Kidney tubule cell (primary cell): ENCODE data around the gene AGPAT3.

ENCODE experiments used
- DNase-seq: peaks from one replicate; pipeline ENCODE4 v3.0.0-alpha.2; 2018; ENCODE audit warnings: low spot score

The AGPAT3 gene

DNA sequence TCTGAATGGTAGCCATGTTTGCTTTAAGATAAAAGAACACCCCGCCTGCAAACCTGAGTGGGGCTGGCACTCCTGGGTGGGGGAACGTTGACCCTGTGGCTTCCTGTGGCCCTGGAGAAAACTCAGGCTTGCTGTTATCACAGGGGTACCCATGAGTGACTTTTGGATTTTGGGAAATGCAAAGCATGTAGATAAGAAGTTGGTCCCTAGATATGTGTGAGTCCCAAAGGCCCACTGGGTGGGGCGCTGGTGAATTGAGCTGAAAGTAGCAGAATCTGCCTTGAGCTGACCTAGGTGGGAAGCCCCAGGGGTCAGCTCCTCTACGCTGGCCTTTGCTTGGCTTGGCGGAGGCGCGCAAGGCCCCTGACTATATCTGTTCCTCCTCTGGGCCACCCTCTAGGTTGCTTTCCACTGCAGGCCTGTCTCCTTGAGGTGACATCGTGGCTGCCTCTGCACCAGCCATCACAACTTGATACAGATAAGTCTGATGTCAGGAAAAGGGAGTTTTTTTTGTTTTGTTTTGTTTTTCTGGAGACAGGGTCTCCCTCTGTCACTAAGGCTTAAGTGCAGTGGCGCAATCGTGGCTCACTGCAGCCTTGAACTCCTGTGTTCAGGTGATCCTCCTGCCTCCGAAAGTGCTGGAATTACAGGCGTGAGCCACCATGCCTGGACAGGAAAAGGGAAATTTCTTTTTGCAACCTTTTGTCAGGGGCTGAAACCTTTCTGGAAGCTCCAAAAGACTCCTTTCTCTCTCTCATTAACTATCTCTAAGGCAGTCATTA is 72.2 kb downstream of the AGPAT3 start:
- DNase-seq: no peak

DNA sequence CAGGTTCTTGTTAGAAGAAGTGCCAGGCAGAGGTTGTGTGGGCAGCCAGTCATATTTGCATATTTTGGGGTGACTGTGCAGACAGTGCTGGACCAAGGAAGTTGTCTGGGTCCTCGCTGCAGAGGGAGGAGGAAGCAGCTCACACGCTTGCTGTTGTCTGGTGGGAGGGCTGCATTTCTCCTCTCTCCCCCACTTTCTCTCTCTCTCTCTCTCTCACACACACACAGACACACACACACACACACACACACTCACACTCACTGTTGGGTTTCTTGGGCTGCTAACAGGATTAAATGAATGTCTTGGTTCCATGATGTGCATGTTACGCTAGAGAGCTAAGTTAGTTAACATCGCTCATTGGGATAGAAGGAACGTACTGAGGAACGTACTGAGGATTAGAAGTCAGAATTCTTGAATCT is 72.9 kb downstream of the AGPAT3 start:
- no peak for DNase-seq

GRCh38 chr21:43938751-43939442 is 73.9 kb downstream of the AGPAT3 start:
- DNase-seq: peak; percentile 75

DNA sequence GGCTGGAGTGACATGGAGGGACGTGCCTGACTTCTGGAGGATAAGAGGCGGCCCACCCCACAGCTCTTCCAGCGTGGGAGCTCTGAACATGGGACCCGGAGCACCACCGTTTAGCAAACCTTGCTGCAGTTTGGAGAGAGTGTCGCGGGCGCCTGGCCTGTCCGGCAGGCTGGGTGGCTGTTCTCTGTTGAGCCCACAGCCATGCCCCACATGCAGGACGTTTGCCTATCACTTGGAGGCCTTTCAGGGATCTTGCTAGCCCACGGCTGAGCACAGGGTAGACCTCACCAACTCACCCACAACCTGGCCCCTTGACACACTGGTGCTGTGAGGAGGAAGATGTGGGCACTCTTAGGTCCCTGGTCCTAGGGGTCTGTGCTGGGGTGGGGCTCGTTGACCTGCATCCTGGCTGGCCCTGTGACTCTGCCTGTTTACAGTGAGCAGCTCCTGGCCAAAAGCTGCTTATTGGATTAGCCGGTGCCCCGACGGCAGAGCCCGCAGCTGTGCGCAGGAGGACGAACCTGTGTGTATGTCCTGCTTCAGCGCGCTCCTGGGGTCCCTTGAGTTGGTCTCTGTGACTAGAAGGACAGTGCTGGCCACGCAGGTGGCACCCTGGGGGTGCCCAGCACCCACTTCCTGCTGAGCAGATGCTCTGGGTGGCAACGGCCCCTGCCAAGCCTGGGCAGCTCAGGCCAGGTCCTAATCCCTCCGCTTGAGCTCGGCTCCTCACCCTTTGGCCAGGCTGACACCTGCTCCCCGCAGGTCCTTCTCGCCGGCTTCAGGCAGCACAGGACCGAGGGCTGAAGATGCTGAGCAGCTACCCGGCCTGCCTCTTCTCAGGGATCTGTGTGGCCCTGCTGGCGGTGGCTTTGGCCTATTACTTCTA is 74.7 kb downstream of the AGPAT3 start:
- DNase-seq: no peak

DNA sequence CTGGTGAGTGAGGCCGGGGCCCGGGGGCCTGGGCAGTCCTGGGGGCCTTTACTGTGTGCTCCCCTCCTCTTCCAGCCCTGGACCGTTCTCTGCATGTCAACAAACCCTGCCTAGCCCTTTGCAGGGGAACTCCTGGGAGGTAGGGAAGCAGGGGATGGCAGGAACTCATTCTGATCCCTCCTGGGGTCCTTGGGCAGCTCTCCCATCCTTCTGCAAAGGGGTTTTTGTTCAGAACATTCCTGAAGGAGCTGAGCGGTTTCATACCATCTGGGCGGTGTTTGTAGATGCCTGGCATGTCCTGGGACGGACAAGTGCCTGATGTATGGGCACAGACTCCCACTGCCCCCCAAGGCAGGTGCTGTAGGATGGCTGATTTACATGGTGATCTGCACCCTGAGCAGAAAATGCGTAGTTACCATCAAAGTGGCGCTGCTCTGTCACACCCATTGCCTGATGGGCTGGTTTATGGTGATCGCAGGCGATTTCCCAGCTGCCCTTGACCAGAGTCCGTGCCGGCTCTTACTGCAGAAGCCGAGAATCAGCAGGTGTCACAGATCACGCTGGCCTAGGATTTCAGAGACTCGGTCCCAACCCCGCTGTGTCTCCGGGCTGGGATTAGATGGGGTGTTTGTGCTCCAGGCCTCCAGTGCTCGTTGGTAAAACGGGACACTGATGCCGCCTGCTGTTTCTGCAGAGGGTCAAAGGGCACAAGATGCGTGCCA is 75.5 kb downstream of the AGPAT3 start:
- DNase-seq: no peak

DNA sequence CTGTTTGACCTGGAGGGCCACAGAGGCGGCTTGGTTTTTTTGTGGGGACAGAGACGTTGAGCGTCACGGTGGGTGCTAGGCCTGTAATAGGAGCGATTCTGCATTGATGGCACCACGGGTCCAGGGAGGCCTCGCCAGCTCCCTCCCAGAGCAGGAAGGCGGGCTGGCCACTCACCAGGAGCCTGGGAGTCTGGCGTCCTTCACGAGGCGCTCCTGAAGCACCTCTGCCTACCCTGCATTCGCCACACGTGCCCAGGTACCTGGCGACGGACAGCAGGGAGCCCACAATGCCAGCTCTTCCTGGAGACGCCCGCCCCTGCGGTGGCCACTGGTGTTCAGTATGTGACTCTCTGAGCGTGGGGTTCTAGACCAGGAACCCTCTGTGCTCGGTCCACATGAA is 77.2 kb downstream of the AGPAT3 start:
- DNase-seq: no peak

GRCh38 chr21:43942621-43943020 is 77.6 kb downstream of the AGPAT3 start:
- no peak for DNase-seq

DNA sequence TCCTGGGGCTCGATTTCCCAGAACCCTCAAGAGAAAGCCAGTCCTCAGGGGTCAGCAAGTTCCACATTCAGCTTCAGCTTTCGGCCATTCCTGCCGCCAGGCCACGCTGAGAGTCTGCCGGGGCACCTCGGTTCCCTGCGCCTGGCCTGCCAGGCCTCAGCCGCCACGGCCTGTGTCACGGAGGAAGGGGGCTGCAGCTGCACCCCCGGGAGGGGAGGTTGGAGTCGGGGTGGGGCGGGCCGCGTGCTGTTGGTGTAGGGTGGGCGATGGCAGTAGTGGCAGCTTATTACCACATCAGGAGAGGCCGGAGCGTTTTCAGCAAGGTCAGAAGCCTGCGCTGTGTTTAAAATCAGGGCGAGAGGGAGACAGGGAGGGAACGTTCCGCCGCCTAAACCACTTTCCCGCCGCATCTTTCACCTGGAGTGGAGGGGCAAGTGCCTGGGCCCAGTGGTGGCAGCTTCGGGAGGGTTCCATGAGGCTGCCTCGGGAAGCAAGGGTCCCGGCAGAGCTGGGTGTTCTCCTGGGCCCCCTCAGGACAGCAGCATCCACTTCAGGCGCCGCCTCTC is 78.6 kb downstream of the AGPAT3 start:
- no peak for DNase-seq

- no peak for DNase-seq
Observed at GRCh38 chr21:43944078-43944633, 79.1 kb downstream of the AGPAT3 start.

DNA sequence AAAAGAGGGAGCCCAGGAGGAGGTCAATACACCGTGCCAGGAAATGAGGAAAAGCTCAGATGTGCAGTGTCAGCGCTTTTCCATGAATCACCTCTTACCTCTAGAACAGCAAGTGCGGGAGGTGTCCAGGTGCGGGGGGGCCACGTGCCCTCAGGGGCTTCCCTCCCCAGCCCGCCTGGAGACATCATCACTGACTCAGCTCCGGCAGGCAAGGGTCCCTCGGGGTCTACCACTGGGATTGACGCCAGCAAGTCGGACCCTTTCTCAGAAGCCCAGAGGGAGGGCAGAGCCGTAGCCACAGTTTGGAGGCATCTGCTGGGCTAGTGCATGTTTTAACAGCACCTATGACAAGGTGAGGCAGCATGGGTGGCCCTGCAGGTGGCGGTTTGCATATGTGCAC is 79.7 kb downstream of the AGPAT3 start:
- no peak for DNase-seq

- no peak for DNase-seq
Observed at GRCh38 chr21:43948740-43949498, 83.9 kb downstream of the AGPAT3 start.

- DNase-seq: no peak
Observed at GRCh38 chr21:43949499-43950208, 84.6 kb downstream of the AGPAT3 start.

DNA sequence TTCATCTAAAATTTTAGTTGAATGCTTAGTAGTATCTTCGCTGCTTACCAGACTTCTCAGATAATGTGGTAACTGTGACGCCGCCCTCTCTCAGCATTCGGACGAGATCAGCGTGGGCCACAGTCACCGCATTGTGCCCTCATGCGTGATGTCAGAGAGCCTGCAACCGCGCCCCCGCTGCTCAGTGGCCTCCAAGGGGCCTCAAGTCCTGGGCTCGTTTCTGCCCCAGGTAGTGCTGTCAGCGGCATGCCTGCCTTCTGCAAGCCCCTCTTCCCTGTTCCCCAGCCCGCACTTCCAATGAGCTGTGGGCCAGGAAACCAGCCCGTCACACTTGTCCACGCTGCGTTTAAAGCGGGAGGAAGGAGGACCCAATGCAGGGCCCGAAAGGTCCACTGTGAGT is 85.5 kb downstream of the AGPAT3 start:
- no peak for DNase-seq

DNA sequence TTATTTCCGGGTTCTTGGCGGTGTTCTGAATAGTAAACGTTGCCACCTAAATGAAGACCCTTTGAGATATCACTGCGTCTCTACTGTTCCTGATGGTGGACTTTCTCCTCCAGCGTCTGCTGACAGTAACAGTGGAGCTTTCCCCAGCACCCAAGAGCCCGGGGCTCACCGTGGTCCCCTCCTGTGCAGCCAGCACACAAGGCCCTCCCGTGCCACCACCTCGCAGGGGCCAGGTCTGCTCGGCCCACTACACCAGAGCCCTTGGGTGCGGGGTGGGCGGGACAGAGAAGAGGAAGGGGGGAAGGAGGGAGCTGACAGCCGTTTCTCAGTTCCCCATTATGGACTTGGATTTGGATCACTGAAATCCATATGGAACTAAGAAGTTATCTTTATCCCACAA is 85.9 kb downstream of the AGPAT3 start:
- DNase-seq: no peak

GRCh38 chr21:43951911-43952703 is 87.1 kb downstream of the AGPAT3 start:
- DNase-seq: no peak

DNA sequence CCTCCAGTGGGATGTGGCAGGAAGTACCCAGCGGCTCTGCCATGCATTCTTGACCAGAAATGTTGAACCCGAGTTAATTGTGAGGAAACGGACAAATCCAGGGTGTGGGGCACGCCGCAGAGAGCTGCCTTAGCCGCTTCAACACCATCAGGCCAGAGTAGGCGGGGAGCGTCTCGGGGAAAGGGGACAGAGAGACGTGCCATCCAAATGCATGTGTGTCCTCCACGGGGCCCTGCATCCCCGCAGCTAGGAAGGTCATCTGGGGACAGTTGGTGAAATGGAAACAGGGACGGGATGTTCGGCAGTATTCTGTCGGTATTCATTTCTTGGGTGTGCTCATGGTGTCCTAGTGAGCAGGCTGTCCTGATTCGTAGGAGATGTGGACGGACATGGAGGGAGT is 88.0 kb downstream of the AGPAT3 start:
- no peak for DNase-seq

DNA sequence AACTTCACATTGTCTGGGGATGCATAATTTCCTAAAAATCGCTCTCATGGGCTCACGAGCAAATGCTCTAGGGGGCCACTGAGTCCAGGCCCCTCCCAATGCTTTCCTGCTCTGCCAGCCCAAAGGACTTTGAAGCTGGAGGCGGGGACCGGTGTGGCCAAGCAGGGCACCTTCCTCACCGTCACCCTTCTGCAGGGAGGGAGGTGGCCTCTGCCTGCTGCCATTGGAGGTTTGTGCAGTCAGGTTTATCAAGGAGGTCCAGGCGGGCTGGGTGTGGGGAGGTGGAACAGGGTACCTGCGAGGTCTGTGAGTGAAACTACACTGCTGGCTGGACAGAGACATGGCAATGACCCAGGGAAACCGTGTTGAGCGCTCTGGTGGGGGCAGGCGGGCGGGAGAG is 89.0 kb downstream of the AGPAT3 start:
- no peak for DNase-seq

GRCh38 chr21:43954896-43955295 is 89.9 kb downstream of the AGPAT3 start:
- no peak for DNase-seq

DNA sequence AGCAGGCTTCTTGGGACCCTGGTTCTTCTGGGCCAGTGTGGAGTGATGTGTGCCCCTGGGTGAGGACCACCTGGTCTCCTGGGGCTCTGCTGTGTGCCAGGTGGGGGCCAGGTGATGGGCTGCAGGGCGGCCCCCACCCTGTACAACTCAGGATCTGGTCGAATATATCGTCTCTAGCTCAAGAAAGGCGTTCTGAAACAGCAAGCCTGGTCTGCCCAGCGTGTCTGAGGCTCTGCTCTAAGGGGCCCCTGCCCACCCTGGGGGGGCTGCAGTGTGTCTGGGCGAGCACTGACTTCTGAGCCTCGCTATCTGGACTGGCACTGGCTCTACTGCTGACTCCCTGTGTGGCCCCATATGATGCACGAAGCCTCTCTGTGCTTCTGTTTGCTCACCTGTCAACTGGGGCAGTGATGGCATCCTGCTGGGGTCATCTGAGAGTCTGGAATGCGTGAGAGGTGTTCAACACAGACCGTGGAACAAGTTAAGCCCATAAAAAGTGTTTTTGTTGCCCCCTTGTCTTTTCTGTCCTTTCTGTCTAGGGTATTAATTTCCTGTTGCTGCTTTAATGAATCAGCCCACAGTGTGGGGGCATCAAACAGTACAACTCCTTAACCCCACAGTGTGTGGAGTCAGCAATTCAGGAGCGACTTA is 91.1 kb downstream of the AGPAT3 start:
- DNase-seq: no peak
